Left cardiac atrium (tissue), 4 donors: ENCODE data around the gene CMTM4. TPM values are rescaled to one million over a fixed set of nuclear protein-coding genes. Genes with fewer than 3 reads are reported as not detected.
"Not testable (repeated sequence)": the region's sequence is repeated elsewhere in the genome, so short reads cannot be mapped to it uniquely, and the experiment has no call there.

ENCODE experiments used
- ATAC-seq, 2 donors: fragments of 200-7000 bp; cut with Tn5 transposase; one replicate each; pipeline ENCODE4 v1.9.1; 2020; ENCODE audit warnings: mild to moderate bottlenecking in 2 of 2, moderate library complexity in 2 of 2
- DNase-seq: peaks from one replicate; pipeline ENCODE4 v3.0.0-alpha.2; 2020
- intact Hi-C, 2 donors: fragments of 100-400 bp; cut with DNase I; formaldehyde crosslinking; loops; one replicate each; pipeline versions ENCODE4 v1.14.1 to v1.15.1; 2022 to 2023
- total RNA-seq, 2 donors: library from RNA; stranded (reverse); fragmentation: NEBNext Ultra II Directional; extraction: Animal tissue kit (Norgen Biotek cat#: 25700); gene quantifications; one replicate each; pipeline ENCODE4 v1.2.1, GENCODE V29; 2021
- donor health status: DM: no; HTN: yes; CAD: no.
- donor health status: DM: no; HTN: yes; CAD: no; lungs with severe emphysema.
- donor health status: DM: yes; HTN: yes; CAD: no.
- donor health status: Dilated cardiomyopathy.

CMTM4 gene
- total RNA-seq, 2 donors from 2014 or later: 14.4 to 15.1 TPM

GRCh38 chr16:66587881-66588600, 108.5 kb downstream of the CMTM4 start:
- DNase-seq (no peak), ATAC-seq (no peak)
- intact Hi-C loops: no loop called here

DNA sequence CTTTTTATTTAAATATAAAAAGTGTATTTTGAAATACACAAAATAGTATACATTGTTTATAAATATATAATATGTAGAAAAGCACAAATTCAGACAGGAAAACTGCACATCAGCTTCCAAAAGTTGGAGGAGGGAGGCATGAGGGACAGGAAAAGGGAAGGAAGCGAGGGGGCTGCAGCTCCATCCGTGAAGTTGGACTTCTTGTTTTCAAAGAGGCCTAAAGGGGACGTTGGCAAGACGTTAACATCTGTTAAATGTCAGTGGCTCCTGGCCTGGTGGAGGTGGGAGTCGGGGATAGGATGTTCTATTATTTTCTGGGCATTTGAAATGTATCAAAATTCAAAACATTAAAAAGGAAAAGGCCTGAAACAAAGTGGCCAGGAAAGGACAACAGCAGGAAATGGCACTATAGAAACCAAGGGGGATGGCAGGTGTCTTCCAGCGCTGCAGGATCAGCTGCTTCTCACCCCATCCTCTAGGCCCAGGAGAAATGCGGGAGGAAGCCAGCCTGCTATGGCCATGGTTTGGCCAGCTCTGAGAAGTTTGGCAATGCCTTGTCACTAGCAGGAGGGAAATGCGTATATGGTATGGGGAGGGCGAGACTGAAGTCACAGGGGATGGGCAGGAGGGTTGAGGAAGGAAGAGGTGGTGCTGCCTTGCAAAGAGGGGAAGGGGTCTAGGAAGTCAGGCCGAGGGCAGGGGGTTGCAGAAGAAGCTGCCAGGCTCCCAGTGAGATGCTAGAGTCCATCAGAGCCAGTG, 110.9 kb downstream of the CMTM4 start:
- DNase-seq: no peak
- ATAC-seq: peak in 1 of 2 donors; percentile 39
- intact Hi-C loops: no loop called here

DNA sequence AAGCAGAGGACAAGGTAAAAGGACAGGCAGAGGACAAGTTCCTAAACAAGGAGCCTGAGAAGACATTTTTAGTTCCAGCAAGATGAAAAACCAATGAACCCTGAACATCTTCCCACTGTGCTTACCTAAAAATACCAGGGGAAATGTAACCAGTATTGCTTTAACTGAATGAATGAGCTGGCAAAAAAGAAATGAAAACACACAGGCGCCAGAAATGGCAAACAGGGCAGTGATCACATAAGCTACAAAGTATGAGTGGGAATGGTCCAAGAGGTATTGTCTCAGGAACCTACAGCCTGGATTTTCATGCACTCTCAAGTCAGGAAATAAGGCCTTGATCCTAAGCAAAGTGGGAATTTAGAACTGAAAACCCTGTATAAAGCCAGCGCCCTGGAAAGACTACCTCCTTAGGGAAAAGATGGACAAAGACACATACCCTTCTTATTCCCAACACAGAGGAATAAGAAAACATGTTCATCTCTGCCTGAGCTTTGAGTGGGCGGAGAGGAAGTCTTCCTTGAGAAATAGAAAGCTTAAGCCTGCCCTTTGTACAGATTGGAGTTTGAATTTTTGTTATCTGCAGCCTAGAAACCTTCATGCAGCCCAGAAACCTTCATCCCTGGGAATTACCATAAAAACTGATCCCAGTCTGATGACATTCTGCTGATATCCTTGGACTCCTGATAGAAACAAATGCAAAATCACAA, 115.1 kb downstream of the CMTM4 start:
- ATAC-seq (no peak), DNase-seq (no peak)
- intact Hi-C loops: no loop called here

DNA sequence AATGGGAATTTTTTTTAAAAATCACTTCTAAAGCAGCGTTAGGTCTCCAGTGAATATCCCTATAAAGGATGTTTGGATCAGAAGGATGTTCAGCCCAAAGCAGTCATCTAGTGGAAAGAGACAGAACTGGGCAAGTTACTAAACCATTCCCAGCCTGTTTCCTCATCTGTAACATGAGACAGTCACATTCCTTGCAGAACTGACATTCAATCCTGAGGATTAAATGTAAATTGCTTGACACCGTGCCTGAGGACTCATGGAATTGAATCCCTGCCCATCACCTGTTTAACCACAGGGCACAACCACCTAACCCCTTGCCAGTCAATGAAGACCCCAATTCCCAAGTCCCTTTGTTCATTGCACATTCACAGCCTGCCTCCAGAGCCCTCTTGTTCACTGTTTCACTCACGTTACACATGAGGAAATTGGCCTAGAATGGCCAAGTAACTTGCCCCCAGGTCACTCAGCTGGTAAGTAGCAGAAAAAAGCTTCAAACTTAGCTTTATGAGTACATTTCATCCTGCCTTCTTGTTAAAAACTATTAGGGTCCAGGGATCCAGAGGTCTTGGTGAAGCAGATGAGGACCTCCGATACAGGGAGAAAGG, 115.8 kb downstream of the CMTM4 start:
- ATAC-seq (no peak), DNase-seq (no peak)
- intact Hi-C loops: no loop called here

- intact Hi-C loops: no loop called here
- ATAC-seq (peak; percentile 35 to 51), DNase-seq (no peak)
Observed at GRCh38 chr16:66578651-66579531, 117.7 kb downstream of the CMTM4 start, which contains the start of gene CMTM2. Gene CMTM2 (plus strand): TSS chr16:66579463. CDS start chr16:66579608, 145 bp downstream.

DNA sequence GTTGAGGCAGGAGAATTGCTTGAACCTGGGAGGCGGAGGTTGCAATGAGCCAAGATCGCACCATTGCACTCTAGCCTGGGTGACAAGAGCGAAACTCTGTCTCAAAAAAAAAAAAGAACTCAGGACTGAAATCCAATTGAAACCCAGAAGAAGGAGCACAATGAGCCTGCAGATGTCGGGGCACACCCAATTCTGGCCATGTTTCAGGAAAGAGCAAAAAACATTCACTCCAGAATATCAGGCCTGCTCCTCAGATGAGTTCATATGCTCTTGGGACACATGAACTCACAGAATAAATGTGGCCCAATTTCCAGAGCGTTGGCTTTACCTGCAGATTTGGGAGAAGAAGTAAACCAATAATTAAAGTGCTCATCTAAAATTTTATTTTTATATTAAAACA, 120.2 kb downstream of the CMTM4 start:
- intact Hi-C loops: no loop called here
- no peak for ATAC-seq
- no peak for DNase-seq

DNA sequence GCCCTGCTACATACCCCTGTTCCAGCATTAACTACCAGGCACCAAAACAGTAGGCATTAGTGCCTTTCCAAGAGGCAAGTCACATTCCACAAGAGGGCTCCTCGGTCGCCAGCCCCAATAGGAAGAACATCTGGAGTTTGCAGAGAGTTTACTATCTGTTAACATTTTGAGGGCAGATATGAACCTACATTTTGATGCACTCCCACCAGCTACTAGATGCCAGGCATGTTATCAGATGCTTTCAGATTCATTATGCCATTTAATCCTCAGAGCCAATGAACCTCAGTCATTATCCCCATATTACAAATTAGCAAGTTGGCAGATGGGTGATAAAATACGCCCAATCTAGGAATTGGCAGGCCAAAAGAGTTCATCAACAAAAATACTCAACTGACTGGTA, 121.5 kb downstream of the CMTM4 start:
- no peak for ATAC-seq
- DNase-seq: no peak
- intact Hi-C loops: no loop called here

- DNase-seq (no peak), ATAC-seq (no peak)
- intact Hi-C loops: no loop called here
Observed at GRCh38 chr16:66574531-66574930, 122.0 kb downstream of the CMTM4 start.

- no peak for ATAC-seq
- intact Hi-C loops: no loop called here
- no peak for DNase-seq
Observed at GRCh38 chr16:66574081-66574480, 122.5 kb downstream of the CMTM4 start.

- DNase-seq: no peak
- ATAC-seq: no peak
- intact Hi-C loops: no loop called here
Observed at GRCh38 chr16:66572356-66572755, 124.2 kb downstream of the CMTM4 start.

DNA sequence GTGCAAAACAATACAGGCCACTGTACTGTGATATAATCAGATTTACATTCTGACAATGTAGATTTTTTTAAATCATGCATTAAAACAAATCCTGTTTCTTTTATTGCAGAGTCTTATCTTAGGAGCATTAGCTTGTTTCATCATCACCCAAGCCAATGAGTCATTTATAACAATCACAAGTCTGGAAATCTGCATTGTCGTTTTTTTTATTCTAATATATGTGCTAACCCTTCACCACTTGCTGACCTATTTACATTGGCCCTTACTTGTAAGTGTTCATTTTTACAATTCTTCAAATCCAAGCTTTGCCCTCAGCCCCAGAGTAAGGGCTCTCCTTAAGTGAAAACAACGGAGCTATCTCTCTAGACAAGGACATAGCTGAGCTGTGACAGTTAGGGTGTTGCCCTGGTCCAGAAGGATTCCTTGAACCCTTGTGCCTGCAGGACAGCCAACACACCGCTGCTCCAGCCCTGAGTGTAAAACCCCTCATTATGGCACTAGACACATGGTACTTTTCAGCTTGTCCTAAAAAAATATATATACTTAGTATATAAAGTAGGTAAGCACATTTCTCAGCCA, 126.6 kb downstream of the CMTM4 start:
- ATAC-seq (peak in 1 of 2 donors; percentile 71), DNase-seq (no peak)
- intact Hi-C loops: no loop called here

- ATAC-seq: peak in 1 of 2 donors; percentile 43
- intact Hi-C loops: no loop called here
- no peak for DNase-seq
Observed at GRCh38 chr16:66569131-66569530, 127.4 kb downstream of the CMTM4 start.

DNA sequence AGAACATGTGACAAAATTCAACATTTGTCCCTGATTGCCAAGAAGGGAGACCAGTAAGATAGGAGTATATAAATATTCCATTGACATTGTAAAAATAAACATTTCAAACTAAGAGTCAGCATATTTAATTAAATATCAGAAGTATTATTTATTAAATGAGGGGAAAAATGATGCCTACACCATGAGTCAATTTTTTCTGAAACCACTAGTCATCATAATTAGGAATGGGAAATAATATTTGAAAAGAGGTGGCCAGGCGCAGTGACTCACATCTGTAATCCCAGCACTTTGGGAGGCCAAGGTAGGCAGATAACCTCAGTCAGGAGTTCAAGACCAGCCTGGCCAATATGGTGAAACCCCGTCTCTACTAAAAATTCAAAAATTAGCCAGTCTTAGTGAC, 128.2 kb downstream of the CMTM4 start:
- ATAC-seq (no peak), DNase-seq (no peak)
- intact Hi-C loops: no loop called here

DNA sequence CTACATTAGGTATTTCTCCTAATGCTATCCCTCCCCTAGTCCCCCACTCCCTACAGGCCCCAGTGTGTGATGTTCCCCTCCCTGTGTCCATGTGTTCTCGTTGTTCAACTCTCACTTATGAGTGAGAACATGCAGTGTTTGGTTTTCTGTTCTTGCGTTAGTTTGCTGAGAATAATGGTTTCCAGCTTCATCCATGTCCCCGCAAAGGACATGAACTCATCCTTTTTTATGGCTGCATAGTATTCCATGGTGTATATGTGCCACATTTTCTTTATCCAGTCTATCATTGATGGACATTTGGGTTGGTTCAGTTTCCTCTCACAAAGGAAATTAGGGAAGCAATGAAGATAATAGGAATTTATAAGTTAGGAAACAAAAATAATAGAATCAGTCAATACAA, 129.3 kb downstream of the CMTM4 start:
- DNase-seq, ATAC-seq, intact Hi-C loops: not testable (repeated sequence)

- intact Hi-C loops: no loop called here
- ATAC-seq (no peak), DNase-seq (no peak)
Observed at GRCh38 chr16:66566051-66566901, 130.3 kb downstream of the CMTM4 start, which contains the start of gene CMTM1. Gene CMTM1 (plus strand): TSS chr16:66566439. CDS start chr16:66566514, 75 bp downstream.
